IMR-90 (cell line): ENCODE data around the gene NCLN. TPM values are rescaled to one million over a fixed set of nuclear protein-coding genes. Genes with fewer than 3 reads are reported as not detected.

Experiments used
- ATAC-seq: fragments of 200-7000 bp; cut with Tn5 transposase; 2 replicates; pipeline ENCODE4 v1.9.1; 2020; ENCODE audit warnings: low read depth, mild to moderate bottlenecking, moderate library complexity
- BruUV-seq: library from RNA; stranded (reverse); fragments of 400-500 nt; replicated peaks from 2 replicates; lab custom pipeline; 2021; lab: Mats Ljungman, UMichigan
- CTCF ChIA-PET: fragments of 300-600 bp; formaldehyde crosslinking; extraction: SDS; loops from one replicate; lab custom pipeline; 2021; ENCODE audit warnings: antibody characterized with exemption; lab: Yijun Ruan, JAX
- POLR2A ChIA-PET: fragments of 300-600 bp; sonication (Branson Sonifier 250); formaldehyde crosslinking; loops from one replicate; lab custom pipeline; 2022; ENCODE audit warnings: antibody characterized with exemption; ENCODE audit not compliant: unreplicated experiment; lab: Charles Lee
- DNase-seq: peaks from one replicate; pipeline ENCODE4 v3.0.0; 2013
- H2AFZ ChIP-seq: replicated peaks from 2 replicates; pipeline ENCODE3; 2013; ENCODE audit warnings: low read length, mild to moderate bottlenecking; ENCODE audit not compliant: poor library complexity
- H2AK5ac ChIP-seq: 2 replicates; pipeline ENCODE4 v1.6.1; 2013; ENCODE audit warnings: low read depth, low read length, inconsistent platforms
- H2AK9ac ChIP-seq: replicated peaks from 2 replicates; pipeline ENCODE3; 2013; ENCODE audit warnings: mild to moderate bottlenecking, low read depth, low read length, moderate library complexity; ENCODE audit not compliant: poor library complexity
- H2BK120ac ChIP-seq: 2 replicates; pipeline ENCODE4 v1.6.1; 2013; ENCODE audit warnings: low read depth, low read length, inconsistent platforms
- H2BK15ac ChIP-seq: 3 replicates; pipeline ENCODE4 v1.6.1; 2013; ENCODE audit warnings: low read depth, low read length, inconsistent platforms
- H2BK20ac ChIP-seq: 2 replicates; pipeline ENCODE4 v1.6.1; 2013; ENCODE audit warnings: low read depth, mild to moderate bottlenecking, inconsistent platforms, low read length, moderate library complexity
- H2BK5ac ChIP-seq: 2 replicates; pipeline ENCODE4 v1.6.1; 2013; ENCODE audit warnings: mild to moderate bottlenecking, low read depth, low read length, inconsistent platforms; ENCODE audit not compliant: poor library complexity, severe bottlenecking
- H3K14ac ChIP-seq: replicated peaks from 2 replicates; pipeline ENCODE4 v1.6.1; 2013; ENCODE audit warnings: low read depth, low read length, inconsistent platforms
- H3K18ac ChIP-seq: 2 replicates; pipeline ENCODE4 v1.6.1; 2013; ENCODE audit warnings: low read depth, low read length, control low read depth
- H3K23ac ChIP-seq: 2 replicates; pipeline ENCODE4 v1.6.1; 2013; ENCODE audit warnings: low read depth, low read length, inconsistent platforms
- H3K27ac ChIP-seq: 2 replicates; pipeline ENCODE4 v1.5.1; 2013; ENCODE audit warnings: mild to moderate bottlenecking, control low read depth, low read length; ENCODE audit not compliant: insufficient read depth
- H3K27me3 ChIP-seq: 2 replicates; pipeline ENCODE4 v1.6.1; 2013; ENCODE audit warnings: low read length; ENCODE audit not compliant: control insufficient read depth, insufficient read depth
- H3K36me3 ChIP-seq: 2 replicates; pipeline ENCODE4 v1.6.1; 2013; ENCODE audit warnings: low read length, mixed read lengths; ENCODE audit not compliant: control insufficient read depth, insufficient read depth
- H3K4ac ChIP-seq: 2 replicates; pipeline ENCODE4 v1.6.1; 2013; ENCODE audit warnings: low read depth, low read length, inconsistent platforms
- H3K4me1 ChIP-seq: 2 replicates; pipeline ENCODE4 v1.6.1; 2013; ENCODE audit warnings: low read length, mixed read lengths; ENCODE audit not compliant: control insufficient read depth, insufficient read depth
- H3K4me2 ChIP-seq: 2 replicates; pipeline ENCODE4 v1.6.1; 2013; ENCODE audit warnings: low read depth, mild to moderate bottlenecking, control low read depth, low read length, moderate library complexity
- H3K4me3 ChIP-seq: 2 replicates; pipeline ENCODE4 v1.5.1; 2013; ENCODE audit warnings: low read depth, mild to moderate bottlenecking, control low read depth, low read length, moderate library complexity; ENCODE audit not compliant: insufficient read depth
- H3K56ac ChIP-seq: 2 replicates; pipeline ENCODE4 v1.6.1; 2013; ENCODE audit warnings: low read length, inconsistent platforms; ENCODE audit not compliant: insufficient read depth; ENCODE audit errors: extremely low read depth
- H3K79me1 ChIP-seq, 2 experiments: 2 replicates each; pipeline ENCODE4 v1.6.1; 2013; ENCODE audit warnings: low read length in 2 of 2, inconsistent platforms in 1 of 2, low read depth in 1 of 2
- H3K9ac ChIP-seq: 2 replicates; pipeline ENCODE4 v1.6.1; 2013; ENCODE audit warnings: low read depth, low read length, control low read depth
- H3K9me1 ChIP-seq: 2 replicates; pipeline ENCODE4 v1.6.1; 2013; ENCODE audit warnings: low read length, inconsistent platforms; ENCODE audit not compliant: insufficient read depth
- H3K9me3 ChIP-seq: 2 replicates; pipeline ENCODE4 v1.6.1; 2013; ENCODE audit warnings: low read length; ENCODE audit not compliant: control insufficient read depth, insufficient read depth
- H4K20me1 ChIP-seq: 2 replicates; pipeline ENCODE4 v1.6.1; 2013; ENCODE audit warnings: low read length, inconsistent platforms; ENCODE audit not compliant: insufficient read depth
- H4K5ac ChIP-seq: 2 replicates; pipeline ENCODE4 v1.6.1; 2013; ENCODE audit warnings: mild to moderate bottlenecking, low read depth, low read length, control low read depth
- H4K8ac ChIP-seq, 2 experiments: 2 replicates each; pipeline ENCODE4 v1.6.1; 2013; ENCODE audit warnings: low read depth in 2 of 2, low read length in 2 of 2, control low read depth in 1 of 2, inconsistent platforms in 1 of 2
- H4K91ac ChIP-seq: 2 replicates; pipeline ENCODE4 v1.6.1; 2013; ENCODE audit warnings: low read depth, low read length, inconsistent platforms; ENCODE audit not compliant: insufficient read depth
- CHD1 ChIP-seq: IDR thresholded peaks from 2 replicates; pipeline ENCODE4 v1.6.1; 2012; ENCODE audit warnings: low read depth, low read length, improper control_type of control experiment
- CTCF ChIP-seq: conservative IDR thresholded peaks from 2 replicates; pipeline ENCODE4 v1.5.1; 2012; ENCODE audit warnings: mild to moderate bottlenecking, low read depth, low read length, improper control_type of control experiment
- ELK1 ChIP-seq: fragments of 150-350 bp; IDR thresholded peaks from 2 replicates; pipeline ENCODE4 v1.6.1; 2016; ENCODE audit warnings: low read depth, mild to moderate bottlenecking, low read length, moderate library complexity, borderline replicate concordance
- FOS ChIP-seq: fragments of 150-350 bp; IDR thresholded peaks from 2 replicates; pipeline ENCODE4 v1.6.1; 2016; ENCODE audit warnings: low read depth, low read length
- MAFK ChIP-seq: IDR thresholded peaks from 2 replicates; pipeline ENCODE4 v1.6.1; 2012; ENCODE audit warnings: low read depth, low read length, improper control_type of control experiment
- MXI1 ChIP-seq: IDR thresholded peaks from 2 replicates; pipeline ENCODE4 v1.6.1; 2012; ENCODE audit warnings: low read depth, mild to moderate bottlenecking, low read length, moderate library complexity, borderline replicate concordance
- POLR2A ChIP-seq: IDR thresholded peaks from 2 replicates; pipeline ENCODE4 v1.6.1; 2012; ENCODE audit warnings: mild to moderate bottlenecking, low read depth, low read length
- WGBS, 2 experiments: methylation state at CpG; one replicate each; pipeline versions ENCODE4 v1.1.5 to v1.1.7; 2013; ENCODE audit warnings: missing lambda C conversion rate in 2 of 2; ENCODE audit not compliant: insufficient read length in 1 of 2; ENCODE audit errors: extremely low coverage in 2 of 2; 5-methylcytosine and 5-hydroxymethylcytosine counted together
- dilution Hi-C: fragments of 300-500 bp; cut with HindIII; formaldehyde crosslinking; loops from one replicate; pipeline ENCODE4 v1.14.3; 2018; ENCODE audit warnings: low sequenced_read_pairs; ENCODE audit not compliant: unreplicated experiment
- in situ Hi-C: fragments of 300-500 bp; cut with MboI; formaldehyde crosslinking; loops from 3 replicates; pipeline ENCODE4 v1.14.3; 2019; ENCODE audit warnings: low sequenced_read_pairs, inconsistent platforms, mixed read lengths
- intact Hi-C: fragments of 100-400 bp; cut with micrococcal nuclease; formaldehyde crosslinking; loops from 2 replicates; pipeline ENCODE4 v1.10.0; 2022
- polyA plus RNA-seq, 3 experiments: library from polyadenylated mRNA; depleted of rRNA; stranded (reverse); fragments of >200 nt; gene quantifications; 2 replicates each; pipeline ENCODE4 v1.2.3, GENCODE V29; 2012; ENCODE audit warnings: low replicate concordance in 1 of 3
- total RNA-seq: library from RNA; depleted of rRNA; stranded (reverse); fragments of >200 nt; gene quantifications from 2 replicates; pipeline ENCODE4 v1.2.3, GENCODE V29; 2012
- TF ChIP-seq, protein P1 (sequence below): fragments of 150-350 bp; IDR thresholded peaks from 2 replicates; pipeline ENCODE4 v1.6.1; 2017; ENCODE audit warnings: mild to moderate bottlenecking, antibody characterized with exemption, low read length, low read depth

NCLN gene
- total and polyA plus RNA-seq, 2 of the 4 experiments (the other 2 are of a cell fraction) = 32.8 to 90.8 TPM

DNA sequence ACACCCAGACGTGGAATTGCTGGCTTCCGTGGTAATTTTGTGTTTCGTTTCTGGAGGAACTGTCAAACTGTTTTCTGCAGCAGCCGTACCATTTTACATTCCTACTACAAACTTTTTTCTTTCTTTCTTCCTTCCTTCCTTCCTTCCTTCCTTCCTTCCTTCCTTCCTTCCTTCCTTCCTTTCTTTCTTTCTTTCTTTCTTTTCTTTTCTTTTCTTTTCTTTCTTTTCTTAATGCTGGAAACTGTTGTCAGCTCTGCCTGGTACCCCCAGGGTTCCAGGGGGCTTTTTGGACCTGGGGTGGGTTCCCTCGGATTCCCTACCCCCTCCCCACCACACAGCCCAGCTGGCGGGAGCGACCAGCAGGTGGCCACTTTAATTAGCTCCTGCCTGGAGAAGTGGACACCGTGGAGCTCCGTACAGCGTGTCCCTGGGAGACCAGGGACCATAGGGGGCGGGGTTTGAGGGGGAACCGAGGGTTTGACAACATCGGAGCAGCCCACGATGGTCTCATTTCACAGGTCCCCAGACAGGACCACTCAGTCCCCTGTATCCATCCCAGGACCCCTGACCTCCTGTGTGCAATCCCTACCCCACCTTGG, 63.1 kb downstream of the NCLN start:
- H2BK5ac ChIP-seq = no peak overlapping the region
- no peak for DNase-seq
- H3K56ac ChIP-seq = no peak overlapping the region
- no peaks in the 10 kb centered on the region for H3K36me3 ChIP-seq
- no peak overlapping the region for H2AFZ ChIP-seq
- H3K9me1 ChIP-seq = peaks cover 13% of the 10 kb centered on the region
- no peak overlapping the region for H3K23ac ChIP-seq
- H2BK120ac ChIP-seq = no peak overlapping the region
- no peak overlapping the region for H2BK20ac ChIP-seq
- BruUV-seq = no TSS peak
- no peak overlapping the region for H3K14ac ChIP-seq
- no peak overlapping the region for H3K4me3 ChIP-seq
- no peak overlapping the region for H2AK9ac ChIP-seq
- no peaks in the 10 kb centered on the region for H3K79me1 ChIP-seq
- dilution Hi-C loops = no loop called here
- in situ Hi-C loops = no loop called here
- H2AK5ac ChIP-seq = no peak overlapping the region
- no peak overlapping the region for H3K27ac ChIP-seq
- peaks cover 4% of the 10 kb centered on the region for H3K27me3 ChIP-seq
- H4K5ac ChIP-seq = no peak overlapping the region
- H3K9ac ChIP-seq = no peak overlapping the region
- WGBS, 2 experiments = 80% methylated on average over 2 of the region's 14 CpGs; no CpG with 5 or more reads in 1 of the 2 experiments
- H2BK15ac ChIP-seq = no peak overlapping the region
- H3K4me2 ChIP-seq = no peak overlapping the region
- intact Hi-C loops = no loop called here
- no peak overlapping the region for H4K8ac ChIP-seq
- peaks cover 6% of the 10 kb centered on the region; the same call in 1 of the 2 replicates for H4K20me1 ChIP-seq
- no peaks in the 10 kb centered on the region for H3K4me1 ChIP-seq
- POLR2A ChIA-PET = no interaction called here
- no peak overlapping the region for H3K4ac ChIP-seq
- H3K18ac ChIP-seq = no peak overlapping the region
- H4K91ac ChIP-seq = no peak overlapping the region
- CTCF ChIA-PET = no interaction called here
- ATAC-seq = no peak
- no peak for TF ChIP-seq MAFK
- no peak for TF ChIP-seq MXI1
- TF ChIP-seq POLR2A = no peak
- TF ChIP-seq CHD1 = no peak
- TF ChIP-seq ELK1 = no peak
- TF ChIP-seq CTCF = no peak
- TF ChIP-seq, protein P1, sequence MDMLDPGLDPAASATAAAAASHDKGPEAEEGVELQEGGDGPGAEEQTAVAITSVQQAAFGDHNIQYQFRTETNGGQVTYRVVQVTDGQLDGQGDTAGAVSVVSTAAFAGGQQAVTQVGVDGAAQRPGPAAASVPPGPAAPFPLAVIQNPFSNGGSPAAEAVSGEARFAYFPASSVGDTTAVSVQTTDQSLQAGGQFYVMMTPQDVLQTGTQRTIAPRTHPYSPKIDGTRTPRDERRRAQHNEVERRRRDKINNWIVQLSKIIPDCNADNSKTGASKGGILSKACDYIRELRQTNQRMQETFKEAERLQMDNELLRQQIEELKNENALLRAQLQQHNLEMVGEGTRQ = no peak
- TF ChIP-seq FOS = no peak
- H3K9me3 ChIP-seq = peaks cover 10% of the 10 kb centered on the region
